AG09319 (cell line): ENCODE measurements around the gene DENND6B.

Experiments used
- DNase-seq: peaks from one replicate; pipeline ENCODE4 v3.0.0-alpha.2; 2010; ENCODE audit warnings: low read depth; ENCODE audit errors: extremely low read depth
- TF ChIP-seq, protein P1 (sequence below): IDR thresholded peaks from 2 replicates; pipeline ENCODE4 v1.5.1; 2011; ENCODE audit warnings: low read depth, mild to moderate bottlenecking, inconsistent platforms, low read length, moderate library complexity

The DENND6B gene

GRCh38 chr22:50264104-50264745, 62.6 kb downstream of the DENND6B start:
- DNase-seq, result no peak
- TF ChIP-seq, protein P1, sequence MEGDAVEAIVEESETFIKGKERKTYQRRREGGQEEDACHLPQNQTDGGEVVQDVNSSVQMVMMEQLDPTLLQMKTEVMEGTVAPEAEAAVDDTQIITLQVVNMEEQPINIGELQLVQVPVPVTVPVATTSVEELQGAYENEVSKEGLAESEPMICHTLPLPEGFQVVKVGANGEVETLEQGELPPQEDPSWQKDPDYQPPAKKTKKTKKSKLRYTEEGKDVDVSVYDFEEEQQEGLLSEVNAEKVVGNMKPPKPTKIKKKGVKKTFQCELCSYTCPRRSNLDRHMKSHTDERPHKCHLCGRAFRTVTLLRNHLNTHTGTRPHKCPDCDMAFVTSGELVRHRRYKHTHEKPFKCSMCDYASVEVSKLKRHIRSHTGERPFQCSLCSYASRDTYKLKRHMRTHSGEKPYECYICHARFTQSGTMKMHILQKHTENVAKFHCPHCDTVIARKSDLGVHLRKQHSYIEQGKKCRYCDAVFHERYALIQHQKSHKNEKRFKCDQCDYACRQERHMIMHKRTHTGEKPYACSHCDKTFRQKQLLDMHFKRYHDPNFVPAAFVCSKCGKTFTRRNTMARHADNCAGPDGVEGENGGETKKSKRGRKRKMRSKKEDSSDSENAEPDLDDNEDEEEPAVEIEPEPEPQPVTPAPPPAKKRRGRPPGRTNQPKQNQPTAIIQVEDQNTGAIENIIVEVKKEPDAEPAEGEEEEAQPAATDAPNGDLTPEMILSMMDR, result no peak

GRCh38 chr22:50262973-50263617, 63.7 kb downstream of the DENND6B start:
- TF ChIP-seq, protein P1, result no peak
- no peak for DNase-seq

- no peak for DNase-seq
- TF ChIP-seq, protein P1, result no peak
These were observed 64.3 kb downstream of the DENND6B start for GRCh38 chr22:50262460-50262911.

GRCh38 chr22:50261615-50262459, 65.0 kb downstream of the DENND6B start, which contains the start of gene MAPK12:
Gene MAPK12 (minus strand): TSS chr22:50261683. CDS start chr22:50261509, 174 bp downstream.
- TF ChIP-seq, protein P1, result no peak

DNA sequence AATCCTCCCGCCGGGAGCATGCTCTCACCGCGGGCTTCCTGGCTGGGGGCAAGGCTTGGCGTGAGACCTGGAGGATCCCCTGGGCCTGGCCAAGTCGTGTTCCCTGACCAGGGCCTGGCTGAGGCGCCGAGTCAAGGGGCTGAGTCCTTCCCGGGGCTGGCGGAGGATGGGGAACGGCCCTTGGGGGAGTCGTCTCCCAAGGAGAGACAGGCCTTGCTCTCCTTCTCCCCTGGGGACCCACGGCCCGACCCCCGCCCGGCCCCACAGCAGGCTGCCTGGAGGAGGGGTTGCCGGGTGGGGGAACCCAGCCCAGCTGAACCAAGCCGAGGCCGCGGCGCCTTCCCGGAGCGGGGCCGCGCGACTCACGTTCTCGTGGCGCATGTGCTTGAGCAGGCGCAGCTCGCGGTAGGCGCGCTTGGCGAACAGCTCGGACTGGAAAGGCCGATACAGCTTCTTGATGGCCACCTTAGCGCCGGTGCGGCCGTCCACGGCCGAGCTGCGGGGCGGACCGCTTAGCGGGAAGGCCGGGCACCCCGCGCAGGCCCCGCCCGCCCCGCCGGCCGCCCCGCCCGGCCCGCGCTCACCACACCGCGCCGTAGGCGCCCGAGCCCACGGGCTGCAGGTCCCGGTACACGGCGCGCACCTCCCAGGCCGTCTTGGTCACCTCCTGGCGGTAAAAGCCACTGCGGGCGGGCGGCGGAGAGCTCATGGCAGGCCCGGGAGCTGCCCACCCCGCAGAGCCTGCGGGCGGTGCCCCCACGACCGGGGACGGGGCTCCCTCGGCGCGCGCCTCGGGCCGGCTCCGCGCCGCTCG, 65.8 kb downstream of the DENND6B start:
- TF ChIP-seq, protein P1, result no peak
- no peak for DNase-seq

More at GRCh38 chr22:50261615-50262459, 65.0 kb downstream of the DENND6B start, which contains the start of gene MAPK12:
- DNase-seq, result no peak

DNA sequence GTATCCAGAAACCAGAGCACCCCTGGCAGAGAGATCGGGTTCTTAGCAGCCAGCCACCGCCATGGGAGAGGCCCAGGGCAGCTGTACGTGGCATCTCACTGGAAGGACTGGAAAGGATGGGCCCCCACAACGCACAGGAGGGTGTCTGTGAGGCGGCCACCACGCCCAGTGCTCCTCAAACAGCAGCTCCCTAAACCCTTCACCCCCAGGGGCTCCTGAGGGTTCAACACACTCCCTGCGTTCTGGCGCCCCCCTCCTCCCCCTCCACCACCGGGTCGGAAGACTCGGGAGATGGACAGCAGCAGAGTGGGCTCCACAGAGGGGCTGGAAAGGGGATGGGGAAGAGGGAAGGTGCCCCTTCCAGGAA, 66.4 kb downstream of the DENND6B start:
- no peak for DNase-seq
- TF ChIP-seq, protein P1, result no peak
